ENCODE results near the gene ROR2.

Gene ROR2

DNA sequence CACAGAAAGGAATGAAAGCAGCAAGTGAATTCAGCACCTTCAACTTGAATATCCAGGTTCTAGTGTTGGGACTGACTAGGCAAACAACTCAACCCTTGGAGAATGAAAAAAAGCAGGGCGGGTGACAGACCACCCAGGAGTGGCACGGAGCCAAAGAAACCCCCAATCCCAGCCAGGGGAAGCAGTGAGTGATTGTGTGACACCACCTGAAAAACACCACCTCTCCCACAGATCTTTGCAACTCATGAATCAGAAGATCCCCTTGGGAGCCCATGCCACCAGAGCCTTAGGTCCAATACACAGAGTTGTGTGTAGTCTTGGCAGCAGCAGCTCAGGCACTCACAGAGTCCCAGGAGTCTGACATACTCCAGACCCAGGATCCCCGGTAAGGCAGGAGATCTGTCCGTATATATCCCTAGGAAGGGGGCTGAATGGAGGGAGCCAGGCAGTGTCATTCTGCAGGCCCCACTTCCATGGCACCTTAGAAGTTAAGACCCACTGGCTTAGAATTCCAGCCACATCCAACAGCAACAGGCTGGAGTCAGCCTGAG is 22.1 kb upstream of the ROR2 start:
- no peaks in the 10 kb centered on the region for H4K20me1 ChIP-seq (ENCODE audit: insufficient read depth, low read length)
- no peak overlapping the region for H3K4me3 ChIP-seq (ENCODE audit: low read depth in 1 of 2, low read length in 2 of 2)
- no peak overlapping the region for H3K27ac ChIP-seq (ENCODE audit: low read length)
- no peak overlapping the region for H2AFZ ChIP-seq (ENCODE audit: low read depth, low read length)
- H3K79me2 ChIP-seq (ENCODE audit: insufficient read depth, low read length): no peaks in the 10 kb centered on the region
- TF ChIP-seq EZH2 (IDR thresholded peaks at IDR 0.05; ENCODE audit: borderline replicate concordance, low read depth, low read length, severe bottlenecking): no peak
- TF ChIP-seq, protein P1, sequence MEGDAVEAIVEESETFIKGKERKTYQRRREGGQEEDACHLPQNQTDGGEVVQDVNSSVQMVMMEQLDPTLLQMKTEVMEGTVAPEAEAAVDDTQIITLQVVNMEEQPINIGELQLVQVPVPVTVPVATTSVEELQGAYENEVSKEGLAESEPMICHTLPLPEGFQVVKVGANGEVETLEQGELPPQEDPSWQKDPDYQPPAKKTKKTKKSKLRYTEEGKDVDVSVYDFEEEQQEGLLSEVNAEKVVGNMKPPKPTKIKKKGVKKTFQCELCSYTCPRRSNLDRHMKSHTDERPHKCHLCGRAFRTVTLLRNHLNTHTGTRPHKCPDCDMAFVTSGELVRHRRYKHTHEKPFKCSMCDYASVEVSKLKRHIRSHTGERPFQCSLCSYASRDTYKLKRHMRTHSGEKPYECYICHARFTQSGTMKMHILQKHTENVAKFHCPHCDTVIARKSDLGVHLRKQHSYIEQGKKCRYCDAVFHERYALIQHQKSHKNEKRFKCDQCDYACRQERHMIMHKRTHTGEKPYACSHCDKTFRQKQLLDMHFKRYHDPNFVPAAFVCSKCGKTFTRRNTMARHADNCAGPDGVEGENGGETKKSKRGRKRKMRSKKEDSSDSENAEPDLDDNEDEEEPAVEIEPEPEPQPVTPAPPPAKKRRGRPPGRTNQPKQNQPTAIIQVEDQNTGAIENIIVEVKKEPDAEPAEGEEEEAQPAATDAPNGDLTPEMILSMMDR (IDR thresholded peaks at IDR 0.05; ENCODE audit: borderline replicate concordance, extremely low read depth, low read length, poor library complexity, severe bottlenecking): no peak
- no peak overlapping the region for H3K4me2 ChIP-seq (ENCODE audit: insufficient read depth, low read length)
- no peaks in the 10 kb centered on the region for H3K9me3 ChIP-seq (ENCODE audit: insufficient read depth, low read length, severe bottlenecking)
- no peaks in the 10 kb centered on the region for H3K36me3 ChIP-seq (ENCODE audit: insufficient read depth, low read length)
- no peaks in the 10 kb centered on the region for H3K4me1 ChIP-seq (ENCODE audit: insufficient read depth, low read length)
- H3K27me3 ChIP-seq (ENCODE audit: insufficient read depth, low read length, poor library complexity): no peaks in the 10 kb centered on the region
- DNase-seq (no peak), ATAC-seq (ENCODE audit: insufficient read depth, low read depth) (no peak)
- H3K9ac ChIP-seq (ENCODE audit: low read depth, low read length): no peak overlapping the region

- Histone ChIP-seq H3K9me3 (ENCODE audit: insufficient read depth, low read length, severe bottlenecking) (no peaks in the 10 kb centered on the region), H3K27me3 (ENCODE audit: insufficient read depth, low read length, poor library complexity) (no peaks in the 10 kb centered on the region), H3K27ac (ENCODE audit: low read length) (no peak overlapping the region), H3K4me2 (ENCODE audit: insufficient read depth, low read length) (no peak overlapping the region), H3K36me3 (ENCODE audit: insufficient read depth, low read length) (no peaks in the 10 kb centered on the region), H2AFZ (ENCODE audit: low read depth, low read length) (no peak overlapping the region), H4K20me1 (ENCODE audit: insufficient read depth, low read length) (no peaks in the 10 kb centered on the region), H3K4me3 (ENCODE audit: low read depth in 1 of 2, low read length in 2 of 2) (no peak overlapping the region), H3K9ac (ENCODE audit: low read depth, low read length) (no peak overlapping the region), H3K4me1 (ENCODE audit: insufficient read depth, low read length) (no peaks in the 10 kb centered on the region), H3K79me2 (ENCODE audit: insufficient read depth, low read length) (no peaks in the 10 kb centered on the region)
- DNase-seq (no peak), ATAC-seq (ENCODE audit: insufficient read depth, low read depth) (no peak)
- TF ChIP-seq EZH2 (IDR thresholded peaks at IDR 0.05; ENCODE audit: borderline replicate concordance, low read depth, low read length, severe bottlenecking): no peak
- TF ChIP-seq, protein P1 (IDR thresholded peaks at IDR 0.05; ENCODE audit: borderline replicate concordance, extremely low read depth, low read length, poor library complexity, severe bottlenecking): no peak
These were observed 17.2 kb upstream of the ROR2 start for GRCh38 chr9:91967259-91967658.

- no peaks in the 10 kb centered on the region for H3K79me2 ChIP-seq (ENCODE audit: insufficient read depth, low read length)
- no peak overlapping the region for H3K27ac ChIP-seq (ENCODE audit: low read length)
- no peak overlapping the region for H3K4me3 ChIP-seq (ENCODE audit: low read depth in 1 of 2, low read length in 2 of 2)
- no peaks in the 10 kb centered on the region for H3K36me3 ChIP-seq (ENCODE audit: insufficient read depth, low read length)
- DNase-seq: no peak
- H2AFZ ChIP-seq (ENCODE audit: low read depth, low read length): no peak overlapping the region
- H4K20me1 ChIP-seq (ENCODE audit: insufficient read depth, low read length): no peaks in the 10 kb centered on the region
- H3K9ac ChIP-seq (ENCODE audit: low read depth, low read length): no peak overlapping the region
- no peak for TF ChIP-seq EZH2 (IDR thresholded peaks at IDR 0.05; ENCODE audit: borderline replicate concordance, low read depth, low read length, severe bottlenecking)
- no peaks in the 10 kb centered on the region for H3K27me3 ChIP-seq (ENCODE audit: insufficient read depth, low read length, poor library complexity)
- no peaks in the 10 kb centered on the region for H3K4me1 ChIP-seq (ENCODE audit: insufficient read depth, low read length)
- no peak overlapping the region for H3K4me2 ChIP-seq (ENCODE audit: insufficient read depth, low read length)
- ATAC-seq (ENCODE audit: insufficient read depth, low read depth): no peak
- H3K9me3 ChIP-seq (ENCODE audit: insufficient read depth, low read length, severe bottlenecking): no peaks in the 10 kb centered on the region
These were observed 16.5 kb upstream of the ROR2 start for GRCh38 chr9:91966503-91966902.

GRCh38 chr9:91963711-91964240 is 13.7 kb upstream of the ROR2 start:
- Histone ChIP-seq H3K27me3 (ENCODE audit: insufficient read depth, low read length, poor library complexity) (no peaks in the 10 kb centered on the region), H3K4me3 (ENCODE audit: low read depth in 1 of 2, low read length in 2 of 2) (no peak overlapping the region), H2AFZ (ENCODE audit: low read depth, low read length) (no peak overlapping the region), H3K79me2 (ENCODE audit: insufficient read depth, low read length) (no peaks in the 10 kb centered on the region), H3K36me3 (ENCODE audit: insufficient read depth, low read length) (no peaks in the 10 kb centered on the region), H3K9me3 (ENCODE audit: insufficient read depth, low read length, severe bottlenecking) (no peaks in the 10 kb centered on the region), H4K20me1 (ENCODE audit: insufficient read depth, low read length) (no peaks in the 10 kb centered on the region), H3K4me1 (ENCODE audit: insufficient read depth, low read length) (no peaks in the 10 kb centered on the region), H3K4me2 (ENCODE audit: insufficient read depth, low read length) (no peak overlapping the region), H3K9ac (ENCODE audit: low read depth, low read length) (no peak overlapping the region), H3K27ac (ENCODE audit: low read length) (no peak overlapping the region)
- ATAC-seq (ENCODE audit: insufficient read depth, low read depth) (no peak), DNase-seq (no peak)
- no peak for TF ChIP-seq EZH2 (IDR thresholded peaks at IDR 0.05; ENCODE audit: borderline replicate concordance, low read depth, low read length, severe bottlenecking)
- TF ChIP-seq, protein P1 (IDR thresholded peaks at IDR 0.05; ENCODE audit: borderline replicate concordance, extremely low read depth, low read length, poor library complexity, severe bottlenecking): no peak
